Panc1 (cell line): Measurements from ENCODE around the gene SANBR. TPM values are rescaled to one million over a fixed set of nuclear protein-coding genes. Genes with fewer than 3 reads are reported as not detected.

Experiments used
- ATAC-seq: fragments of 200-7000 bp; cut with Tn5 transposase; 2 replicates; pipeline ENCODE4 v1.9.1; 2020; ENCODE audit warnings: mild to moderate bottlenecking, moderate library complexity
- BruUV-seq: library from RNA; stranded (reverse); fragments of 400-500 nt; replicated peaks from 2 replicates; lab custom pipeline; 2021; lab: Mats Ljungman, UMichigan
- CTCF ChIA-PET: fragments of 300-600 bp; sonication (Branson Sonifier 250); formaldehyde crosslinking; loops from one replicate; lab custom pipeline; 2022; ENCODE audit warnings: antibody characterized with exemption; lab: Charles Lee
- POLR2A ChIA-PET: fragments of 300-600 bp; sonication (Branson Sonifier 250); formaldehyde crosslinking; loops from one replicate; lab custom pipeline; 2022; ENCODE audit warnings: antibody characterized with exemption; lab: Charles Lee
- DNase-seq: peaks from one replicate; pipeline ENCODE4 v3.0.0-alpha.2; 2010; ENCODE audit warnings: low read depth, low spot score
- H3K27ac ChIP-seq: 2 replicates; pipeline ENCODE4 v1.5.1; 2011; ENCODE audit warnings: mild to moderate bottlenecking, low read length, inconsistent platforms
- H3K27me3 ChIP-seq: fragments of 200-500 bp; sonication (Bioruptor generic); 2 replicates; pipeline ENCODE4 v1.6.0; 2014; ENCODE audit warnings: low read length, inconsistent platforms; ENCODE audit not compliant: control insufficient read depth, insufficient read depth
- H3K36me3 ChIP-seq: fragments of 200-500 bp; sonication (Bioruptor generic); 2 replicates; pipeline ENCODE4 v1.5.1; 2014; ENCODE audit warnings: inconsistent platforms, mild to moderate bottlenecking, low read length, moderate library complexity; ENCODE audit not compliant: control insufficient read depth, insufficient read depth
- H3K4me1 ChIP-seq: 2 replicates; pipeline ENCODE4 v1.5.1; 2011; ENCODE audit warnings: inconsistent platforms, mild to moderate bottlenecking, low read length, moderate library complexity; ENCODE audit not compliant: control insufficient read depth, insufficient read depth
- H3K4me3 ChIP-seq, 2 experiments: 2 replicates each; pipeline ENCODE4 v1.5.1; 2011 to 2012; ENCODE audit warnings: low read depth in 2 of 2, low read length in 2 of 2, mild to moderate bottlenecking in 2 of 2, inconsistent platforms in 1 of 2, moderate library complexity in 1 of 2
- H3K9me3 ChIP-seq: fragments of 200-500 bp; sonication (Bioruptor generic); 2 replicates; pipeline ENCODE4 v1.5.1; 2014; ENCODE audit warnings: low read depth, mild to moderate bottlenecking, inconsistent platforms, low read length, moderate library complexity; ENCODE audit not compliant: control insufficient read depth, insufficient read depth
- POLR2AphosphoS5 ChIP-seq: IDR thresholded peaks from 2 replicates; pipeline ENCODE4 v1.6.1; 2012; ENCODE audit warnings: mild to moderate bottlenecking, low read depth, low read length, moderate library complexity
- SIN3A ChIP-seq: IDR thresholded peaks from 2 replicates; pipeline ENCODE4 v1.6.1; 2012; ENCODE audit warnings: low read depth, mild to moderate bottlenecking, low read length, moderate library complexity, borderline replicate concordance; ENCODE audit not compliant: insufficient read depth
- TCF7L2 ChIP-seq: IDR thresholded peaks from 2 replicates; pipeline ENCODE4 v1.6.1; 2011; ENCODE audit warnings: mild to moderate bottlenecking, low read depth, low read length, inconsistent platforms
- in situ Hi-C: cut with HindIII; loops from 2 replicates; pipeline ENCODE4 v1.10.0; 2016; ENCODE audit warnings: low sequenced_read_pairs, low pct_unique_long_range_greater_than_20kb
- intact Hi-C: fragments of 100-400 bp; cut with micrococcal nuclease; formaldehyde crosslinking; loops from one replicate; pipeline ENCODE4 v1.10.0; 2022; ENCODE audit not compliant: unreplicated experiment
- total RNA-seq: library from RNA; stranded (reverse); gene quantifications from one replicate; pipeline ENCODE4 v1.2.1, GENCODE V29; 2021; ENCODE audit not compliant: unreplicated experiment
- TF ChIP-seq, protein P1 (sequence below), 2 experiments: IDR thresholded peaks; 2 replicates each; pipeline ENCODE4 v1.6.1; 2011 to 2012; ENCODE audit warnings: low read depth in 2 of 2, control low read depth in 1 of 2, low read length in 1 of 2, mild to moderate bottlenecking in 1 of 2, moderate library complexity in 1 of 2; ENCODE audit not compliant: insufficient read depth in 1 of 2
- TF ChIP-seq, protein P2 (sequence below): fragments of 450-650 bp; IDR thresholded peaks from 2 replicates; pipeline ENCODE4 v1.5.1; 2017; ENCODE audit warnings: mild to moderate bottlenecking

The SANBR gene
- total RNA-seq, 1 experiment from 2014 or later: 18.8 TPM

DNA sequence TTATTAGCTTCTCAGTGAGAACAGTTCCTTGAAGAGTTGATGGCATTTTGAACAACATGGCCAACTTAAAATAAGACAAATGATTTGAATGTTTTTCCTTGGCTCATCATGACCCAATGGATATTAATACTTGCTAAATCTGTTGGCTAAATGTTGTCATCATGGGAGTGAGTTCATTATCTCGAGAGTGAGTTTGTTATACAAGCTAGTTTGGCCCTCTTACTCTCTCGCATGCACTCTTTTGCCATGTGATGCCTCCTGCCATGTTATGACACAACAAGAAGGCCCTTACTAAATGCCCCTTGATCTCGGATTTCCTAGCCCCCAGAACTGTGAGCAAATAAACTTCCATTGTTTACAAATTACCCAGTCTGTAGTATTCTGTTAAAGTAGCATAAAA lies 22.9 kb upstream of the SANBR start:
- no peak for ATAC-seq
- no peak for DNase-seq
- TF ChIP-seq, protein P1, sequence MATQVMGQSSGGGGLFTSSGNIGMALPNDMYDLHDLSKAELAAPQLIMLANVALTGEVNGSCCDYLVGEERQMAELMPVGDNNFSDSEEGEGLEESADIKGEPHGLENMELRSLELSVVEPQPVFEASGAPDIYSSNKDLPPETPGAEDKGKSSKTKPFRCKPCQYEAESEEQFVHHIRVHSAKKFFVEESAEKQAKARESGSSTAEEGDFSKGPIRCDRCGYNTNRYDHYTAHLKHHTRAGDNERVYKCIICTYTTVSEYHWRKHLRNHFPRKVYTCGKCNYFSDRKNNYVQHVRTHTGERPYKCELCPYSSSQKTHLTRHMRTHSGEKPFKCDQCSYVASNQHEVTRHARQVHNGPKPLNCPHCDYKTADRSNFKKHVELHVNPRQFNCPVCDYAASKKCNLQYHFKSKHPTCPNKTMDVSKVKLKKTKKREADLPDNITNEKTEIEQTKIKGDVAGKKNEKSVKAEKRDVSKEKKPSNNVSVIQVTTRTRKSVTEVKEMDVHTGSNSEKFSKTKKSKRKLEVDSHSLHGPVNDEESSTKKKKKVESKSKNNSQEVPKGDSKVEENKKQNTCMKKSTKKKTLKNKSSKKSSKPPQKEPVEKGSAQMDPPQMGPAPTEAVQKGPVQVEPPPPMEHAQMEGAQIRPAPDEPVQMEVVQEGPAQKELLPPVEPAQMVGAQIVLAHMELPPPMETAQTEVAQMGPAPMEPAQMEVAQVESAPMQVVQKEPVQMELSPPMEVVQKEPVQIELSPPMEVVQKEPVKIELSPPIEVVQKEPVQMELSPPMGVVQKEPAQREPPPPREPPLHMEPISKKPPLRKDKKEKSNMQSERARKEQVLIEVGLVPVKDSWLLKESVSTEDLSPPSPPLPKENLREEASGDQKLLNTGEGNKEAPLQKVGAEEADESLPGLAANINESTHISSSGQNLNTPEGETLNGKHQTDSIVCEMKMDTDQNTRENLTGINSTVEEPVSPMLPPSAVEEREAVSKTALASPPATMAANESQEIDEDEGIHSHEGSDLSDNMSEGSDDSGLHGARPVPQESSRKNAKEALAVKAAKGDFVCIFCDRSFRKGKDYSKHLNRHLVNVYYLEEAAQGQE (IDR thresholded peaks at IDR 0.05; ENCODE audit: insufficient read depth in 1 of 2, low read depth in 2 of 2, low read length in 1 of 2): no peak
- TF ChIP-seq SIN3A (no peak), POLR2AphosphoS5 (no peak), TCF7L2 (no peak)
- TF ChIP-seq, protein P2, sequence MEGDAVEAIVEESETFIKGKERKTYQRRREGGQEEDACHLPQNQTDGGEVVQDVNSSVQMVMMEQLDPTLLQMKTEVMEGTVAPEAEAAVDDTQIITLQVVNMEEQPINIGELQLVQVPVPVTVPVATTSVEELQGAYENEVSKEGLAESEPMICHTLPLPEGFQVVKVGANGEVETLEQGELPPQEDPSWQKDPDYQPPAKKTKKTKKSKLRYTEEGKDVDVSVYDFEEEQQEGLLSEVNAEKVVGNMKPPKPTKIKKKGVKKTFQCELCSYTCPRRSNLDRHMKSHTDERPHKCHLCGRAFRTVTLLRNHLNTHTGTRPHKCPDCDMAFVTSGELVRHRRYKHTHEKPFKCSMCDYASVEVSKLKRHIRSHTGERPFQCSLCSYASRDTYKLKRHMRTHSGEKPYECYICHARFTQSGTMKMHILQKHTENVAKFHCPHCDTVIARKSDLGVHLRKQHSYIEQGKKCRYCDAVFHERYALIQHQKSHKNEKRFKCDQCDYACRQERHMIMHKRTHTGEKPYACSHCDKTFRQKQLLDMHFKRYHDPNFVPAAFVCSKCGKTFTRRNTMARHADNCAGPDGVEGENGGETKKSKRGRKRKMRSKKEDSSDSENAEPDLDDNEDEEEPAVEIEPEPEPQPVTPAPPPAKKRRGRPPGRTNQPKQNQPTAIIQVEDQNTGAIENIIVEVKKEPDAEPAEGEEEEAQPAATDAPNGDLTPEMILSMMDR: no peak
- Histone ChIP-seq H3K27me3 (no peaks in the 10 kb centered on the region), H3K4me3 (no peak overlapping the region), H3K9me3 (no peaks in the 10 kb centered on the region), H3K4me1 (no peaks in the 10 kb centered on the region), H3K27ac (no peak overlapping the region), H3K36me3 (peaks cover 2% of the 10 kb centered on the region)
- in situ Hi-C loops: no loop called here
- BruUV-seq: no TSS peak
- ChIA-PET POLR2A (no interaction called here), CTCF (no interaction called here)
- intact Hi-C loops: no loop called here

DNA sequence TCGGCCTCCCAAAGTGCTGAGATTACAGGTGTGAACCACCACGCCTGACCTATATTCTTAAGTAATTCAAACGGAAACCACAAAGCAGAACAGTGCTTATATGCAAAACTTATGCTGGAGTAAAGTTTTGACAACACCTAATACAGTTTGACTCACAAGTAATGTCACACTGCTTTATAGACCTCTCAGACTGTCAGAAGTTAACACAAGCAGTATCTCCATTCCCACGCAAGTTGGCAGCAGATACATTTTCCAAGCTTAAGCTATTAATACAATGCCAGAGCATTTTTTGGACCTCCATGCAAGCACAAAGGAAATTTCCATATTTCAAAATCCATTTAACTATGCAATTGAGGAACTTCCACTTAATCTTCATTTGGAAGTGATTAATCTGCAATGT lies 21.0 kb upstream of the SANBR start:
- H3K36me3 ChIP-seq: peaks cover 14% of the 10 kb centered on the region
- H3K4me3 ChIP-seq: no peak overlapping the region
- CTCF ChIA-PET: no interaction called here
- no peak overlapping the region for H3K27ac ChIP-seq
- no peaks in the 10 kb centered on the region for H3K9me3 ChIP-seq
- DNase-seq: no peak
- H3K27me3 ChIP-seq: no peaks in the 10 kb centered on the region
- BruUV-seq: no TSS peak
- in situ Hi-C loops: no loop called here
- POLR2A ChIA-PET: no interaction called here
- TF ChIP-seq TCF7L2: no peak
- TF ChIP-seq, protein P1 (IDR thresholded peaks at IDR 0.05; ENCODE audit: insufficient read depth in 1 of 2, low read depth in 2 of 2, low read length in 1 of 2): no peak
- TF ChIP-seq, protein P2: no peak
- intact Hi-C loops: no loop called here
- H3K4me1 ChIP-seq: no peaks in the 10 kb centered on the region
- ATAC-seq: no peak
